Measurements from ENCODE around the gene PPAN.

- TF ChIP-seq, protein P1, sequence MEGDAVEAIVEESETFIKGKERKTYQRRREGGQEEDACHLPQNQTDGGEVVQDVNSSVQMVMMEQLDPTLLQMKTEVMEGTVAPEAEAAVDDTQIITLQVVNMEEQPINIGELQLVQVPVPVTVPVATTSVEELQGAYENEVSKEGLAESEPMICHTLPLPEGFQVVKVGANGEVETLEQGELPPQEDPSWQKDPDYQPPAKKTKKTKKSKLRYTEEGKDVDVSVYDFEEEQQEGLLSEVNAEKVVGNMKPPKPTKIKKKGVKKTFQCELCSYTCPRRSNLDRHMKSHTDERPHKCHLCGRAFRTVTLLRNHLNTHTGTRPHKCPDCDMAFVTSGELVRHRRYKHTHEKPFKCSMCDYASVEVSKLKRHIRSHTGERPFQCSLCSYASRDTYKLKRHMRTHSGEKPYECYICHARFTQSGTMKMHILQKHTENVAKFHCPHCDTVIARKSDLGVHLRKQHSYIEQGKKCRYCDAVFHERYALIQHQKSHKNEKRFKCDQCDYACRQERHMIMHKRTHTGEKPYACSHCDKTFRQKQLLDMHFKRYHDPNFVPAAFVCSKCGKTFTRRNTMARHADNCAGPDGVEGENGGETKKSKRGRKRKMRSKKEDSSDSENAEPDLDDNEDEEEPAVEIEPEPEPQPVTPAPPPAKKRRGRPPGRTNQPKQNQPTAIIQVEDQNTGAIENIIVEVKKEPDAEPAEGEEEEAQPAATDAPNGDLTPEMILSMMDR (conservative IDR thresholded peaks at IDR 0.05; ENCODE audit: low read depth, low read length) = no peak
- no peak for TF ChIP-seq EZH2phosphoT487 (IDR thresholded peaks at IDR 0.05; ENCODE audit: borderline replicate concordance, low read length)
These were observed 20.2 kb upstream of the PPAN start, which contains the start of gene SHFL for GRCh38 chr19:10085641-10086590.
